Measurements from ENCODE around the gene GCNT2. TPM values are rescaled to one million over a fixed set of nuclear protein-coding genes. Genes with fewer than 3 reads are reported as not detected.
A peak's percentile ranks its signal among the peaks of the same experiment; 100 is the strongest.
"Not testable (repeated sequence)": the region's sequence is repeated elsewhere in the genome, so short reads cannot be mapped to it uniquely, and the experiment has no call there.

GCNT2 gene
- total RNA-seq, 4 donors from 2014 or later = 14.9 to 36.7 (median 23.6) TPM

DNA sequence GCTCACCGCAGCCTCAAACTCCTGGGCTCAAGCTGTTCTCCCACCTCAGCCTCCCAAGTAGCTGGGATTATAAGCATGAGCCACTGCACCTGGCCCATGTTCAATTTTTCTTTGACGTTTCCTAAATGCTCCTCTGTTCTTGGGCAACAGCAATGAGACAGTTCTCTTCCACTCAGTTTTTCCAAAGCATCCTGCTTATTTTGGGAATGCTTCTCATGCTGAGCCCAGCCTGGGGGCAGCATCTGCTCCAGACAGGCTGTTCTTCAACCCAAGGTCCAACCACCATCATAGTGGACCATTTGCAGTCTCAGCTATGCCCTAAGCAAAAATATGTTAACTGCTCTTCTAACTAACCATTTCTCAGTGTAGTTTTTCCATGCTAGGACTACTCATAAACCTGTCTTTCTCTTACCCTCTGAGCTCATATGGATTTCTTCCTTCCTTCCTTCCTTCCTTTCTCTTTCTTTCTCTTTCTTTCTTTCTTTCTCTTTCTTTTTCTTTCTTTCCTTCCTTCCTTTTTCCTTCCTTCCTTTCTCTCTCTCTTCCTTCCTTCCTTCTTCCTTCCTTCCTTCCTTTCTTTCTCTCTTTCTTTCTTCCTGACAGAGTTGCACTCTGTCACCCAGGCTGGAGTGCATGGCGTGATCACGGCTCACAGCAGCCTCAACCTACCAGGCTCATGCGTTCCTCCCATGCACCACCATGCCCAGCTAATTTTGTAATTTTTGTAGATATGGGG is 48.4 kb downstream of the GCNT2 start:
- H3K9me3 ChIP-seq = no peaks in the 10 kb centered on the region
- H3K4me3 ChIP-seq = no peak overlapping the region
- TF ChIP-seq POLR2AphosphoS5 (IDR thresholded peaks at IDR 0.05) (peak; percentile 74), POLR2A (IDR thresholded peaks at IDR 0.05) (no peak)
- 72 to 75% methylated on average over 4 to 5 of the region's 5 CpGs for WGBS, 2 donors (ENCODE audit: low coverage in 1 of 2)
- ATAC-seq = peak; percentile 80
- H3K4me1 ChIP-seq = peaks cover 0 to 75% (median 0%) of the 10 kb centered on the region in 3 donors
- no peaks in the 10 kb centered on the region for H3K27me3 ChIP-seq
- H3K27ac ChIP-seq = peak overlapping the region; percentile 6 to 69 (median 62)
- no peaks in the 10 kb centered on the region for H3K36me3 ChIP-seq

DNA sequence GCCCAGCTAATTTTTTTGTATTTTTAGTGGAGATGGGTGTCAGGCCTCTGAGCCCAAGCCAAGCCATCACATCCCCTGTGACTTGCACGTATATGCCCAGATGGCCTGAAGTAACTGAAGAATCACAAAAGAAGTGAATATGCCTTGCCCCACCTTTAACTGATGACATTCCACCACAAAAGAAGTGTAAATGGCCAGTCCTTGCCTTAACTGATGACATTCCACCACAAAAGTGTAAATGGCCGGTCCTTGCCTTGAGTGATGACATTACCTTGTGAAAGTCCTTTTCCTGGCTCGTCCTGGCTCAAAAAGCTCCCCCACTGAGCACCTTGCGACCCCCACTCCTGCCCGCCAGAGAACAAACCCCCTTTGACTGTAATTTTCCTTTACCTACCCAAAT is 54.4 kb downstream of the GCNT2 start:
- not testable (repeated sequence) for ATAC-seq, H3K36me3 ChIP-seq, H3K27ac ChIP-seq, H3K27me3 ChIP-seq, H3K9me3 ChIP-seq, H3K4me3 ChIP-seq
- peaks cover 0 to 42% (median 0%) of the 10 kb centered on the region in 3 donors for H3K4me1 ChIP-seq
- WGBS, 2 donors (ENCODE audit: low coverage in 1 of 2) = 100% methylated on average over 2 of the region's 5 CpGs; no CpG with 5 or more reads in 1 of the 2 donors

DNA sequence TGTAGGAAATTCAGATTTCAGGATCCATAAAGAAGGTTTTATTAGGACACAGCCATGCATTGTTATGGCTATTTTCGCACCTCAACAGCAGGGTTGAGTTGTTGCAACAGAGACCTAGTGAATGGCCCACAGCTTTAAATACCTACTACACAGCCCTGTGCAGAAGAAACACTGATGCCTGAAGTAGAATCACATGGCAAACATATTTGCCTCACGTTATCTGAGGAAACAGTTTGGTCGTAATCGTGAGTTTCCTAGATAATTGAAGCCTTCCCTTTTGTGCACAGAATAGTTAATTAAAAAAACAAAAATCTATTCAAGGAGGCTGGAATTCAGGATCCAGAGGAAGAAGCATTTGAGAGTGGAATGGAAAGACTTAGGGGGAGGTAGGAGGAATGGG is 55.1 kb downstream of the GCNT2 start:
- Histone ChIP-seq H3K27me3 (no peaks in the 10 kb centered on the region), H3K9me3 (no peaks in the 10 kb centered on the region), H3K4me1 (peaks cover 0 to 46% (median 0%) of the 10 kb centered on the region in 3 donors), H3K27ac (no peak overlapping the region), H3K36me3 (no peaks in the 10 kb centered on the region), H3K4me3 (no peak overlapping the region)
- WGBS, 2 donors (ENCODE audit: low coverage in 1 of 2) = 67 to 80% methylated on average over 1 to 4 of the region's 4 CpGs
- no peak for ATAC-seq
- TF ChIP-seq, protein P1, sequence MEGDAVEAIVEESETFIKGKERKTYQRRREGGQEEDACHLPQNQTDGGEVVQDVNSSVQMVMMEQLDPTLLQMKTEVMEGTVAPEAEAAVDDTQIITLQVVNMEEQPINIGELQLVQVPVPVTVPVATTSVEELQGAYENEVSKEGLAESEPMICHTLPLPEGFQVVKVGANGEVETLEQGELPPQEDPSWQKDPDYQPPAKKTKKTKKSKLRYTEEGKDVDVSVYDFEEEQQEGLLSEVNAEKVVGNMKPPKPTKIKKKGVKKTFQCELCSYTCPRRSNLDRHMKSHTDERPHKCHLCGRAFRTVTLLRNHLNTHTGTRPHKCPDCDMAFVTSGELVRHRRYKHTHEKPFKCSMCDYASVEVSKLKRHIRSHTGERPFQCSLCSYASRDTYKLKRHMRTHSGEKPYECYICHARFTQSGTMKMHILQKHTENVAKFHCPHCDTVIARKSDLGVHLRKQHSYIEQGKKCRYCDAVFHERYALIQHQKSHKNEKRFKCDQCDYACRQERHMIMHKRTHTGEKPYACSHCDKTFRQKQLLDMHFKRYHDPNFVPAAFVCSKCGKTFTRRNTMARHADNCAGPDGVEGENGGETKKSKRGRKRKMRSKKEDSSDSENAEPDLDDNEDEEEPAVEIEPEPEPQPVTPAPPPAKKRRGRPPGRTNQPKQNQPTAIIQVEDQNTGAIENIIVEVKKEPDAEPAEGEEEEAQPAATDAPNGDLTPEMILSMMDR (IDR thresholded peaks at IDR 0.05) = no peak
- TF ChIP-seq EP300 (IDR thresholded peaks at IDR 0.05) (no peak), POLR2A (IDR thresholded peaks at IDR 0.05) (no peak), POLR2AphosphoS5 (IDR thresholded peaks at IDR 0.05) (no peak)

DNA sequence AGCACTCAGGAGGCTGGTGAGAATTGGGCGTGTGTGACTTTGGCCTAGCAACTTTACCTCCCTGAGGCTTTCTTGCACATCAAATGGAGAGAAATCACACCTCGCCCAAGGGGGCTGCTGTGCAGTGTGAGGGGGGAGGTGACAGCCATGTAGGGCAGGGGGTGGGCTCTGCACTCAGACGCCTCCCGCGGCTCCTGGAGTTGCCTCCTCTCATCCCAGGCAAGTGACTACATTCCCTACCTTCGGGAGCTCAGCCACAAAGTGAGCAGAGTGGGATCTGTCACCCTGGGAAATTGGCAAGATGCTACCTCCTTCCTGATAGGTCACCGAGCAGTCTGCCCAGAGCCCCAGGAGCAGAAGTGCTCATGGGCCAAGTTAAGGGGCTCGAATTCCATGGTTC is 56.0 kb downstream of the GCNT2 start:
- no peak for TF ChIP-seq POLR2A (IDR thresholded peaks at IDR 0.05)
- no peak for TF ChIP-seq POLR2AphosphoS5 (IDR thresholded peaks at IDR 0.05)
- no peak for TF ChIP-seq EP300 (IDR thresholded peaks at IDR 0.05)
- TF ChIP-seq, protein P1 (IDR thresholded peaks at IDR 0.05) = no peak
- Histone ChIP-seq H3K27ac (no peak overlapping the region), H3K9me3 (no peaks in the 10 kb centered on the region), H3K4me3 (no peak overlapping the region), H3K36me3 (no peaks in the 10 kb centered on the region), H3K27me3 (no peaks in the 10 kb centered on the region), H3K4me1 (peaks cover 0 to 41% (median 0%) of the 10 kb centered on the region in 3 donors)
- WGBS, 2 donors (ENCODE audit: low coverage in 1 of 2) = 77 to 80% methylated on average over 1 to 5 of the region's 8 CpGs
- ATAC-seq = no peak

DNA sequence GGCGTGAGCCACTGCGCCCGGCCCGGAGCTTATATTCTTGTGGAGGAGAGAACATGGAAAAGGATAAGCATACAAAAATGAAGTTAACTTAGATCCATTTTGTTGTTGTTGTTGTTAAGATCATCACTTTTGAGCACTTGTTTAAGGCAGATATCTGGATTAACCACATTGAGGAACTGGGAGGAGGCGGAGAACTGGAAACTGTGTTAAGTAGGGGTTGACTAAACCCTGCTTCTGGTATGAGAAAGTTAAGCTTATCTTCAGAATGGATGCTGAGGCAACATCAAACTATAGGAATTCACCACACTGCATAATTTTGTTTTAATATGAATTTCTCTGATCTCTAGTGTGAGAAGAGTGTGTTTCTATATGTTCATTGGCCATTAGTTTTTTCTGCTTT is 57.6 kb downstream of the GCNT2 start:
- WGBS, 2 donors (ENCODE audit: low coverage in 1 of 2) = 92% methylated on average over 1 of the region's 5 CpGs; no CpG with 5 or more reads in 1 of the 2 donors
- no peaks in the 10 kb centered on the region for H3K27me3 ChIP-seq
- H3K4me3 ChIP-seq = no peak overlapping the region
- ATAC-seq = no peak
- no peak overlapping the region for H3K27ac ChIP-seq
- H3K9me3 ChIP-seq = no peaks in the 10 kb centered on the region
- peaks cover 0 to 40% (median 0%) of the 10 kb centered on the region in 3 donors for H3K4me1 ChIP-seq
- no peaks in the 10 kb centered on the region for H3K36me3 ChIP-seq
- no peak for TF ChIP-seq POLR2A (IDR thresholded peaks at IDR 0.05)

DNA sequence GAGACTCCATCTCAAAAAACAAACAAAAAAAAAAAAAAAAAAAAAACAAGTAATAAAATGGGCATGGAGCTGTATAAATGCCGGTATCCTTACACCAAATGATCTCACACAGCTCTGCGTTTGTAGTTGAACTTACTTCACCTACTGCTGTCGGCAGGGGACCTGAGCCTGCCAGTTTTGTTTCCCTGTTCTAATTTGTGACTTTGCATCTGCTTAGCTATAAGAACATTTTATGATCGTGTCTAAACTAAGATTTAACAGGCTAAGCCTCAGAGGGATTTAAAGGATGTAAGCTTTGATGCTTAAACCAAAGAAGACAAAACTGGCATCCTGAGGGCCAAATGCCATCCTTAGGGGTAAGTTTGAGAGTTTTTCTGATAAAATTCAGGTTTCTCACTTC is 58.7 kb downstream of the GCNT2 start:
- WGBS, 2 donors (ENCODE audit: low coverage in 1 of 2) = 49% methylated on average over 4 of the region's 4 CpGs
- TF ChIP-seq, protein P1 (IDR thresholded peaks at IDR 0.05) = no peak
- TF ChIP-seq EP300 (IDR thresholded peaks at IDR 0.05) = no peak
- no peak for TF ChIP-seq POLR2A (IDR thresholded peaks at IDR 0.05)
- no peak for TF ChIP-seq POLR2AphosphoS5 (IDR thresholded peaks at IDR 0.05)

More for the DNA sequence above, 58.7 kb downstream of the GCNT2 start:
- peaks cover 0 to 40% (median 0%) of the 10 kb centered on the region in 3 donors for H3K4me1 ChIP-seq
- no peak for ATAC-seq
- no peaks in the 10 kb centered on the region for H3K36me3 ChIP-seq
- no peaks in the 10 kb centered on the region for H3K9me3 ChIP-seq
- H3K27ac ChIP-seq = peak overlapping the region in 3 of 4 donors; percentile 21 to 70 (median 54)
- H3K4me3 ChIP-seq = no peak overlapping the region
- no peaks in the 10 kb centered on the region for H3K27me3 ChIP-seq

Measured in gastroesophageal sphincter (tissue), 4 donors.